GM12892 (cell line): Measurements from ENCODE around the gene FAF1.

ENCODE experiments used
- POLR2A ChIP-seq: IDR thresholded peaks from 2 replicates; pipeline ENCODE4 v1.6.1; 2011; ENCODE audit warnings: low read depth, low read length, control low read depth
- POLR2AphosphoS5 ChIP-seq: IDR thresholded peaks from 2 replicates; pipeline ENCODE4 v1.6.1; 2011; ENCODE audit warnings: low read depth, low read length, control low read depth
- TAF1 ChIP-seq: IDR thresholded peaks from 2 replicates; pipeline ENCODE4 v1.6.1; 2011; ENCODE audit warnings: low read depth, mild to moderate bottlenecking, control low read depth, low read length, borderline replicate concordance

- no peak for TF ChIP-seq POLR2A
- no peak for TF ChIP-seq TAF1
- TF ChIP-seq POLR2AphosphoS5 = no peak
These were observed 166.5 kb downstream of the FAF1 start for GRCh38 chr1:50793521-50793920.
